ENCODE measurements around the gene RPL35.

Gene RPL35

GRCh38 chr9:124886866-124887492, 25.2 kb upstream of the RPL35 start:
- Histone ChIP-seq H3K36me3 (ENCODE audit: control insufficient read depth, insufficient read depth, low read length) (peaks cover 23% of the 10 kb centered on the region), H3K4me1 (ENCODE audit: control insufficient read depth, insufficient read depth, low read length) (no peaks in the 10 kb centered on the region), H3K9ac (ENCODE audit: low read depth, low read length) (no peak overlapping the region), H3K9me3 (ENCODE audit: control insufficient read depth, insufficient read depth, low read length) (no peaks in the 10 kb centered on the region), H3K27ac (ENCODE audit: low read depth, low read length) (no peak overlapping the region), H3K27me3 (ENCODE audit: control insufficient read depth, insufficient read depth, low read length) (no peaks in the 10 kb centered on the region), H3K4me3 (ENCODE audit: low read depth, low read length) (no peak overlapping the region)

- no peaks in the 10 kb centered on the region for H3K27me3 ChIP-seq (ENCODE audit: control insufficient read depth, insufficient read depth, low read length)
- H3K36me3 ChIP-seq (ENCODE audit: control insufficient read depth, insufficient read depth, low read length), result peaks cover 23% of the 10 kb centered on the region
- no peaks in the 10 kb centered on the region for H3K4me1 ChIP-seq (ENCODE audit: control insufficient read depth, insufficient read depth, low read length)
- H3K4me3 ChIP-seq (ENCODE audit: low read depth, low read length), result no peak overlapping the region
- H3K9ac ChIP-seq (ENCODE audit: low read depth, low read length), result no peak overlapping the region
- H3K27ac ChIP-seq (ENCODE audit: low read depth, low read length), result no peak overlapping the region
- H3K9me3 ChIP-seq (ENCODE audit: control insufficient read depth, insufficient read depth, low read length), result no peaks in the 10 kb centered on the region
These were observed 24.7 kb upstream of the RPL35 start for GRCh38 chr9:124886461-124886860.

GRCh38 chr9:124885551-124885950, 23.8 kb upstream of the RPL35 start:
- H3K4me1 ChIP-seq (ENCODE audit: control insufficient read depth, insufficient read depth, low read length), result peaks cover 8% of the 10 kb centered on the region
- peaks cover 19% of the 10 kb centered on the region for H3K36me3 ChIP-seq (ENCODE audit: control insufficient read depth, insufficient read depth, low read length)
- no peak overlapping the region for H3K4me3 ChIP-seq (ENCODE audit: low read depth, low read length)
- no peak overlapping the region for H3K27ac ChIP-seq (ENCODE audit: low read depth, low read length)
- no peaks in the 10 kb centered on the region for H3K27me3 ChIP-seq (ENCODE audit: control insufficient read depth, insufficient read depth, low read length)
- no peak overlapping the region for H3K9ac ChIP-seq (ENCODE audit: low read depth, low read length)
- H3K9me3 ChIP-seq (ENCODE audit: control insufficient read depth, insufficient read depth, low read length), result no peaks in the 10 kb centered on the region

- Histone ChIP-seq H3K9ac (ENCODE audit: low read depth, low read length) (no peak overlapping the region), H3K9me3 (ENCODE audit: control insufficient read depth, insufficient read depth, low read length) (no peaks in the 10 kb centered on the region), H3K4me3 (ENCODE audit: low read depth, low read length) (no peak overlapping the region), H3K36me3 (ENCODE audit: control insufficient read depth, insufficient read depth, low read length) (peaks cover 17% of the 10 kb centered on the region), H3K4me1 (ENCODE audit: control insufficient read depth, insufficient read depth, low read length) (peaks cover 18% of the 10 kb centered on the region), H3K27ac (ENCODE audit: low read depth, low read length) (peak overlapping the region; percentile 36), H3K27me3 (ENCODE audit: control insufficient read depth, insufficient read depth, low read length) (no peaks in the 10 kb centered on the region)
These were observed 22.6 kb upstream of the RPL35 start for GRCh38 chr9:124884376-124884775.

GRCh38 chr9:124882231-124882630, 20.5 kb upstream of the RPL35 start:
- Histone ChIP-seq H3K27ac (ENCODE audit: low read depth, low read length) (no peak overlapping the region), H3K36me3 (ENCODE audit: control insufficient read depth, insufficient read depth, low read length) (peaks cover 26% of the 10 kb centered on the region), H3K9me3 (ENCODE audit: control insufficient read depth, insufficient read depth, low read length) (no peaks in the 10 kb centered on the region), H3K4me1 (ENCODE audit: control insufficient read depth, insufficient read depth, low read length) (peaks cover 20% of the 10 kb centered on the region), H3K27me3 (ENCODE audit: control insufficient read depth, insufficient read depth, low read length) (no peaks in the 10 kb centered on the region), H3K4me3 (ENCODE audit: low read depth, low read length) (no peak overlapping the region), H3K9ac (ENCODE audit: low read depth, low read length) (no peak overlapping the region)

- H3K4me3 ChIP-seq (ENCODE audit: low read depth, low read length), result no peak overlapping the region
- peaks cover 20% of the 10 kb centered on the region for H3K4me1 ChIP-seq (ENCODE audit: control insufficient read depth, insufficient read depth, low read length)
- H3K27ac ChIP-seq (ENCODE audit: low read depth, low read length), result no peak overlapping the region
- no peaks in the 10 kb centered on the region for H3K27me3 ChIP-seq (ENCODE audit: control insufficient read depth, insufficient read depth, low read length)
- H3K9me3 ChIP-seq (ENCODE audit: control insufficient read depth, insufficient read depth, low read length), result no peaks in the 10 kb centered on the region
- H3K9ac ChIP-seq (ENCODE audit: low read depth, low read length), result no peak overlapping the region
- peaks cover 36% of the 10 kb centered on the region for H3K36me3 ChIP-seq (ENCODE audit: control insufficient read depth, insufficient read depth, low read length)
These were observed 19.5 kb upstream of the RPL35 start for GRCh38 chr9:124881138-124881743.

- Histone ChIP-seq H3K27ac (ENCODE audit: low read depth, low read length) (peak overlapping the region; percentile 73), H3K9ac (ENCODE audit: low read depth, low read length) (no peak overlapping the region), H3K4me3 (ENCODE audit: low read depth, low read length) (no peak overlapping the region), H3K36me3 (ENCODE audit: control insufficient read depth, insufficient read depth, low read length) (peaks cover 44% of the 10 kb centered on the region), H3K27me3 (ENCODE audit: control insufficient read depth, insufficient read depth, low read length) (no peaks in the 10 kb centered on the region), H3K4me1 (ENCODE audit: control insufficient read depth, insufficient read depth, low read length) (peaks cover 20% of the 10 kb centered on the region), H3K9me3 (ENCODE audit: control insufficient read depth, insufficient read depth, low read length) (no peaks in the 10 kb centered on the region)
These were observed 18.7 kb upstream of the RPL35 start for GRCh38 chr9:124880501-124880900.

- Histone ChIP-seq H3K27me3 (ENCODE audit: control insufficient read depth, insufficient read depth, low read length) (no peaks in the 10 kb centered on the region), H3K9ac (ENCODE audit: low read depth, low read length) (no peak overlapping the region), H3K9me3 (ENCODE audit: control insufficient read depth, insufficient read depth, low read length) (no peaks in the 10 kb centered on the region), H3K4me3 (ENCODE audit: low read depth, low read length) (no peak overlapping the region), H3K27ac (ENCODE audit: low read depth, low read length) (no peak overlapping the region), H3K36me3 (ENCODE audit: control insufficient read depth, insufficient read depth, low read length) (peaks cover 56% of the 10 kb centered on the region), H3K4me1 (ENCODE audit: control insufficient read depth, insufficient read depth, low read length) (peaks cover 20% of the 10 kb centered on the region)
These were observed 17.5 kb upstream of the RPL35 start for GRCh38 chr9:124879226-124879625.

- H3K9ac ChIP-seq (ENCODE audit: low read depth, low read length), result no peak overlapping the region
- H3K4me1 ChIP-seq (ENCODE audit: control insufficient read depth, insufficient read depth, low read length), result peaks cover 20% of the 10 kb centered on the region
- peaks cover 63% of the 10 kb centered on the region for H3K36me3 ChIP-seq (ENCODE audit: control insufficient read depth, insufficient read depth, low read length)
- H3K27ac ChIP-seq (ENCODE audit: low read depth, low read length), result no peak overlapping the region
- H3K9me3 ChIP-seq (ENCODE audit: control insufficient read depth, insufficient read depth, low read length), result no peaks in the 10 kb centered on the region
- no peak overlapping the region for H3K4me3 ChIP-seq (ENCODE audit: low read depth, low read length)
- no peaks in the 10 kb centered on the region for H3K27me3 ChIP-seq (ENCODE audit: control insufficient read depth, insufficient read depth, low read length)
These were observed 16.8 kb upstream of the RPL35 start for GRCh38 chr9:124878518-124878917.

- Histone ChIP-seq H3K4me3 (ENCODE audit: low read depth, low read length) (no peak overlapping the region), H3K27ac (ENCODE audit: low read depth, low read length) (peak overlapping the region; percentile 29), H3K27me3 (ENCODE audit: control insufficient read depth, insufficient read depth, low read length) (no peaks in the 10 kb centered on the region), H3K9me3 (ENCODE audit: control insufficient read depth, insufficient read depth, low read length) (no peaks in the 10 kb centered on the region), H3K9ac (ENCODE audit: low read depth, low read length) (no peak overlapping the region), H3K4me1 (ENCODE audit: control insufficient read depth, insufficient read depth, low read length) (peaks cover 20% of the 10 kb centered on the region), H3K36me3 (ENCODE audit: control insufficient read depth, insufficient read depth, low read length) (peaks cover 68% of the 10 kb centered on the region)
These were observed 16.3 kb upstream of the RPL35 start for GRCh38 chr9:124878021-124878420.

- Histone ChIP-seq H3K9ac (ENCODE audit: low read depth, low read length) (no peak overlapping the region), H3K4me3 (ENCODE audit: low read depth, low read length) (no peak overlapping the region), H3K27ac (ENCODE audit: low read depth, low read length) (no peak overlapping the region), H3K9me3 (ENCODE audit: control insufficient read depth, insufficient read depth, low read length) (no peaks in the 10 kb centered on the region), H3K36me3 (ENCODE audit: control insufficient read depth, insufficient read depth, low read length) (peaks cover 74% of the 10 kb centered on the region), H3K27me3 (ENCODE audit: control insufficient read depth, insufficient read depth, low read length) (no peaks in the 10 kb centered on the region), H3K4me1 (ENCODE audit: control insufficient read depth, insufficient read depth, low read length) (peaks cover 20% of the 10 kb centered on the region)
These were observed 15.4 kb upstream of the RPL35 start for GRCh38 chr9:124877021-124877782.

Measured in HUES48 (cell line).